GM12891 (cell line): ENCODE measurements around the gene ADCY5.

Source experiments
- POLR2A ChIP-seq: IDR thresholded peaks from 2 replicates; pipeline ENCODE4 v1.6.1; 2011; ENCODE audit warnings: low read depth, low read length, control low read depth
- POLR2AphosphoS5 ChIP-seq: IDR thresholded peaks from 2 replicates; pipeline ENCODE4 v1.6.1; 2011; ENCODE audit warnings: low read depth, low read length, control low read depth
- TAF1 ChIP-seq: IDR thresholded peaks from 2 replicates; pipeline ENCODE4 v1.6.1; 2011; ENCODE audit warnings: low read depth, low read length, control low read depth

DNA sequence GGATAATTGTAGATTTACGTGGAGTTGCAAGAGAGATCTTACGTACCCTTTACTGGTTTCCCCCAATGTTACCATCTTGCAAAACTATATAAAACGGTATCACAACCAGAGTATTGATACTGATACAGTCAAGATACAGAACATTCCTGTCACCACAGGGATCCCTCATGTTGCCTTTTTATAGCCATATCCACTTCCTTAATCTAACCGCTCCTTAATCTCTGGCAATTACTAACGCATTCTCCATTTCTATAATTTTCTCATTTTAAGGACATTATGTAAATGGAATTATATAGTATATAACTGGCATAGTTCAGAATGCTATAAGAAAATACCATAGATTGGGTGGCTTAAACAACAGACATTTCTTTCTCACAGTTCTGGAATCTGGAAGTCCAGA, 186.0 kb downstream of the ADCY5 start:
- no peak for TF ChIP-seq TAF1
- TF ChIP-seq POLR2AphosphoS5, result no peak
- no peak for TF ChIP-seq POLR2A
